Hematopoietic multipotent progenitor cell treated with erythropoietin and hydrocortisone succinate and interleukin-3 and kit ligand, for 8 days (in vitro differentiated cells): ENCODE data around the gene WDR11.
A peak's percentile ranks its signal among the peaks of the same experiment; 100 is the strongest.

ENCODE experiments used
- DNase-seq: peaks from one replicate; pipeline ENCODE4 v3.0.0-alpha.2; 2015

Gene WDR11, protein sequence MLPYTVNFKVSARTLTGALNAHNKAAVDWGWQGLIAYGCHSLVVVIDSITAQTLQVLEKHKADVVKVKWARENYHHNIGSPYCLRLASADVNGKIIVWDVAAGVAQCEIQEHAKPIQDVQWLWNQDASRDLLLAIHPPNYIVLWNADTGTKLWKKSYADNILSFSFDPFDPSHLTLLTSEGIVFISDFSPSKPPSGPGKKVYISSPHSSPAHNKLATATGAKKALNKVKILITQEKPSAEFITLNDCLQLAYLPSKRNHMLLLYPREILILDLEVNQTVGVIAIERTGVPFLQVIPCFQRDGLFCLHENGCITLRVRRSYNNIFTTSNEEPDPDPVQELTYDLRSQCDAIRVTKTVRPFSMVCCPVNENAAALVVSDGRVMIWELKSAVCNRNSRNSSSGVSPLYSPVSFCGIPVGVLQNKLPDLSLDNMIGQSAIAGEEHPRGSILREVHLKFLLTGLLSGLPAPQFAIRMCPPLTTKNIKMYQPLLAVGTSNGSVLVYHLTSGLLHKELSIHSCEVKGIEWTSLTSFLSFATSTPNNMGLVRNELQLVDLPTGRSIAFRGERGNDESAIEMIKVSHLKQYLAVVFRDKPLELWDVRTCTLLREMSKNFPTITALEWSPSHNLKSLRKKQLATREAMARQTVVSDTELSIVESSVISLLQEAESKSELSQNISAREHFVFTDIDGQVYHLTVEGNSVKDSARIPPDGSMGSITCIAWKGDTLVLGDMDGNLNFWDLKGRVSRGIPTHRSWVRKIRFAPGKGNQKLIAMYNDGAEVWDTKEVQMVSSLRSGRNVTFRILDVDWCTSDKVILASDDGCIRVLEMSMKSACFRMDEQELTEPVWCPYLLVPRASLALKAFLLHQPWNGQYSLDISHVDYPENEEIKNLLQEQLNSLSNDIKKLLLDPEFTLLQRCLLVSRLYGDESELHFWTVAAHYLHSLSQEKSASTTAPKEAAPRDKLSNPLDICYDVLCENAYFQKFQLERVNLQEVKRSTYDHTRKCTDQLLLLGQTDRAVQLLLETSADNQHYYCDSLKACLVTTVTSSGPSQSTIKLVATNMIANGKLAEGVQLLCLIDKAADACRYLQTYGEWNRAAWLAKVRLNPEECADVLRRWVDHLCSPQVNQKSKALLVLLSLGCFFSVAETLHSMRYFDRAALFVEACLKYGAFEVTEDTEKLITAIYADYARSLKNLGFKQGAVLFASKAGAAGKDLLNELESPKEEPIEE

DNA sequence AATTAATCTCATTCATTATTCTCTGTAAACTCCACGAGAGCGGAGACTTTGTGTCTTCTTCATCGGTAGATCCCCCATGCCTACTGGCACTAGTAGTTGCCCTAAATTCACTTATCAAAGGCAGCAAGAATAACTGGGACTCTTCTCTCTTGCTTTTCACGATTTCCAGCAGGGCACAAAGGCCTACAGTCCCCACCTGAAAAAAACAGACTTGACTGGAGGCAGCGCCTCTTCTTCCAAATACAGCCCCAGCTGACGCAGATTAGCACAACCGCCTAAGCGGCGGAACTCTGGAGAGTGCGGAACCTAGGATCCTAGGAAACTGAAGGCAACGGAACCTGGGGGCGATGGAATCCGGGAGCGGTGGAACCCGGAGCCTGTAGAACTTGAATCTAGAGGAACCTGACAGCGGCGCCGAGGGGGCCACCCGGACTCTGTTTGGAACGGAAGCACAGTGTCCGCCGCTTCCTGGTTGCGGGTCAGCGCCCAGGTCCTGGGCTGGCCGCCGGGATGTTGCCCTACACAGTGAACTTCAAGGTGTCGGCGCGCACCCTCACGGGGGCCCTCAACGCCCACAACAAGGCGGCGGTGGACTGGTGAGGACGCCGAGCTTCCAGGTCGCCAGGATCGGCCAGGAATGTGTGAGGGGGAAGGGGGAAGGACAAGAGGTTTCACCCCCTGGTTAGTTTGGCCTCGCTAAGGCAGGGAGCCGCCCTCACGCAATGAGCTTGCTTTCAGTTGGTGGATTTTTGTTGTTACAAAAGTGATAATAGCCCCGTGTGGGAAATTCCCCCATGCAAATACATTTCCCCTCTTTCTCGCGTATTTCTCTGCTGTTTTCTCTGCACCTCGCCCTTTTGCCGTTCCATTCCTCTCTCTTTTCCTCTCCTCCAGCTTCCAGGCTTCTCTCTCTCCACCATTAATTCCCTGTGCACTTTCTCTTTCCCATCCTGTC lies at the start of gene WDR11:
Gene WDR11 (plus strand): TSS at position 452 of the 955 bp plus-strand sequence. CDS start 59 bp downstream, at position 511.
- peak; percentile 93 for DNase-seq

DNA sequence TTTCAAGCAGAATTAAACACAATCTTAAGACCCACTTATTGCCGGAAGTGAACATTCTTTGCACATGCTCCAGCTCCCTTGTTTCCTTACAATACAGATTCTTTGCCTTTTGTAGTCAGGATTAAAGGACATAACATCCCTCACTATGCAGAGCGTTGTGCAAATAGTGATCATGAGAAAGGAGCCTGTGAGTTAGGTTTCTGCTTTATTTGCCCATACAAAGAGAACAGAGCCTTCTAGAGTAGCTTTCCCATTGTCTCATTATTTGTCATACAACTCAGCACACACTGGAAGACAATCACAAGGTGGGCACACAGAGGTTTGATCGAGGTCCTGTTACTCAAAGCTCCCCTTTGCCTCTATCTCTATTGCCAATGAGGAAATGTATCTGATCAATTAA lies 48.2 kb upstream of the WDR11 start:
- DNase-seq, result no peak

GRCh38 chr10:120803972-120804371 lies 47.2 kb upstream of the WDR11 start:
- no peak for DNase-seq

DNA sequence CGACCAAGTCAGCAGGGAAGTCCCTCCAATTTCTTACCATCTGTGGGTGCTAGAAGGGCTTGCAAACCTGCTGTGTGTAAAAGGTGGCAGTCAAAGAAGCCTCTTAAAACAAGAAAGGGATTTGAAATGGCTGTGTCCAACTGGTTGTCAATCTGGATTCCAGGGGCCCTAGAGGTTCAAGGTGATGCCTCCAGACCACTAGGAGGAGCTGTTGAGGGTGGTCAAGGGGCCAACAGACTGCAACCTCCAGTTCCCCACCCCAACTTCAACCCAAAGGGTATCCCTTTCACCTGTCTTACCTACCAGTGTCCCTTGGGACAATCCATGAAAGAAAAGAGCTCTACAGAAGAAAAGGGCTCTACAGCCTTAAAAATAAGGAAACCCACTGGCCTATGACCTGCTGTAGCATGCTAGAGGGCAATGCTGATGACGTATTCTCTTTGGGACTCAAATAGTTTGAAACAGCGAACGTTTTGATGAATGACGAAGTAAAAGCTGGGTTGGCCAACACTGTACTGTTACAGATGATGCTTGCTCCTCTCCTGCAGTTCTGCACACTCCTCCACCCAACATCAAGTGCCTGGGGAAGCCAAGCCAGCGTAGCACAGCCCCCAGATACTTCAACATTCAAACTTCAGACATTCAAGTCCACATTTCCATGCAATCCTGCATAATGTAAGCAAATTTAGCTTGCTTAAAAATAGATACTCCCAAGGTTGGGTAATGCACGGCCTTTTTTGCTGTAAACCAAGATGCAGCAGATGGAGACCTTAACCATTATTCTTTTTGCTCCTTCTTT lies 45.9 kb upstream of the WDR11 start:
- no peak for DNase-seq

DNA sequence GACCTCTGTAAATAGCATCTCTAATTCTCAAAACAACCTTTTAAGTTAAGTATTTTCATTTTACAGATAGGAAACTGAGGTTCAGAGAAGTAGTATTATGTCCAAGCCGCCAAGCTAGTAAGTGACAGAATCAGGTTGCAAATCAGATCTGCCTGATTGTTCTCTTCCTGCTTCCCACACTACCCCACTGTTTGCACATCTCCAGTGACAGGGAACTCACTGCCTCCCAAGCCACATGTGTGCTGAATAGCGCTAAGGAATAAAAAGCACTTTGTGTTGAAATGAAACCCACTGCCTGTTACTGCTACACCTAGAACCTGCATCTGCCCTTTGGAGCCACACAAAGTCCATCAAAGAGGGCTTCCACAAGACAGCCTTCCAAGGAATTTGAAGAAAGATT lies 45.1 kb upstream of the WDR11 start:
- no peak for DNase-seq

GRCh38 chr10:120810298-120810697 lies 40.9 kb upstream of the WDR11 start:
- no peak for DNase-seq

GRCh38 chr10:120813085-120813484 lies 38.1 kb upstream of the WDR11 start:
- no peak for DNase-seq

DNA sequence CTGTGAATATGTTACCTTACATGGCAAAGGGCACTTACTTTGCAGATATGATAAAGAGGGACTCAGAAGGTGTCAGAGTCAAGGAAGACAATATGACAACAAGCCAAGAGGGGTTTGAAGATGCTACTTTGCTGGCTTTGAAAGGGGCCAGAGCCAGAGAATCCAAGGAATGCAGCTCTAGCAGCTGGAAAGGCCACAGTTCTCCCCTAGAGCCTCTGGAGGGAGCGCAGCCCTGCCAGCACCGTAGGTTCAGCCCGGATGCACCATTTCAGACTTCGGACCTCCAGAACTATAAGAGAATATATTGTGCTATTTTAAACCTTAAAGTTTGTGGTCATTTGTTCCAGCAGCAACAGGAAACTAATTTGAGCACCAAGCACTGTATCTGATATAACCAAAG lies 32.9 kb upstream of the WDR11 start:
- DNase-seq, result no peak

GRCh38 chr10:120819366-120819765 lies 31.8 kb upstream of the WDR11 start:
- no peak for DNase-seq

DNA sequence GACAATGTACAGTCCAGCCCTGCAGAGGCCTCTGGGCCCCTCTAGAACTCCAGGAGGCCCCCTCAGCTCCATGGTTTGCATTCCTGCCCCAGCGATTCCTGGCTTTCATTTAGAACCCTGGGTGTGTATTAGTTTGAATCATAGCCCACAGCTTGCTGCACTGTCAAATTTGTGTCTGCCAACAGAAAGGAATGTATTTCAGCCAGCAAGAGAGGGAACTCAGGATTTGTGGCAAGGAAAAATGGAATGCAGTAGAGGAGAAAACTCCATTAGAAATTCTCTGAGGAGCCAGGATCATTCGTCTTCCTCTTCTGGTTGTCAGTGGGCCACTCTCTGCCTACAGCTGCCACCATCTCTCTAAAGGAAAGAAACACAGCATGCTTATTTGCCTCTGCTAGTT lies 27.9 kb upstream of the WDR11 start:
- no peak for DNase-seq

- peak; percentile 51 for DNase-seq
Measured at GRCh38 chr10:120824881-120825309, 26.3 kb upstream of the WDR11 start.

DNA sequence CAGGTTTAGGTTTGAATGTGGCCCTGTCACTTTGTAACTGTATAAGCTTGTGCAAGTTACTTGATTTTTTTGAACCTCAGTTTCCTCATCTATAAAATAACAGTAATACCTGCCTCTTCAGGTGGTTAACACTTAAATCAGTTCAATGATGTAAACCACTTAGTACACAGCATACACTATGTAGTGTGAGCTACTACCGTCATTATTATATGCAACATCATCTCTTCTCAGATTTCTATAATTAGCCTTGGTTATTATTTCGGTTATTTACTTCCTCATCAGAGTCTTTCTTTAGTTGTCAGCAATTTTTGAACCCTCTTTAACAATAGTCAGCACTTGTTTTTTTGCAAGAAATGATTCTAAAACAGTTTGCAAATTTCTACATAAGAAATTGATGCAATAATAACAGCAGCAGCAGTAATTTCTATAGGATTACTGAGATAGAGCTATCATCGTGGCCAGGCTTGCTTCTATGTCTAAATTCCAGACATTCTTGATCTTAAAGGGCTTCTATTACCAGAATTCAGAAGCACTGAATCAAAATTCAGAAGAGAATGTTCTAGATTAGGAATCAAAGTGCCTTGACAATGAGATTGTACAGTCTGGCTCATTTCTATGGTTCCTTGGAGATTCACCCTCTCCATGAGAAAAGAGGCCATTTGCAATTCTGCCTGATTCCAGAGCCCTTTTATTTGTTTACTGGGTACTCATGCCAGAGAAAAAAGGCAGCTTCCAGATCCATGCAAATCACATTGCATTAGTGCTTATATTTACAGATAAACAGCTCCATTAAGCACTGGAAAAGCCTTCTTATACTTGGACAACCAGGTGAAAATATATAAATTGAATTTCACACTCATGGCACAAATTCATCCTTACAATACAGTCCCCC lies 25.0 kb upstream of the WDR11 start:
- no peak for DNase-seq

DNA sequence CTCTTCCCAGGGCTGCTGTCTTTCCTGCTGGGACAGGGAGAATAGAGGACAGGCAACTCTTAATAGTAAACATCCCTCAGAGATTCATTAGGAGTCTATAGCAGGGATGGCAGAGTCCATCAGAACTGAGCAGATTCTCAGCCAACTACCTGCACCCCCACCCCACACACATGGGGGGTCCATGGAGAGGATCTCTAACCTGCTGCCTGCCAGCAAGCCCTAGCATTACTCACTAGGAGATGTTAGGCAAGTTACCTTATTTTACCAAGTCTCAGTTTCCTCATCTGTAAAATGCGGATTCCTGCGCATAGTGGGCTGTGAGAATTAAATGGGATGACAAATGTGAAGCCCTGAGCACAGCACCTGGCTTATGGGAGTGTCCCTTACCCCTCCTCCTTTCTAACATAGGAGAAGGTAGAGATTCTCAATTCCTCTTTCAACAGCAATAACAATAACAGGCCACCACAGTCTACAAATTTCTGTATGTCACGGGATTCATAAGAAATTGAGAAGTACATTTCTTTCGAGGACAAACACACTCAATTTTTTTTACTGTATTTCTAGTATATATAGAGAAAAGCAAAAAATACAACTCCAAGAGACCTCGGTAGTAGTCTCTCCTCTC lies 23.8 kb upstream of the WDR11 start:
- DNase-seq, result no peak

GRCh38 chr10:120828763-120829319 lies 22.3 kb upstream of the WDR11 start:
- DNase-seq, result no peak

- DNase-seq, result no peak
Measured at GRCh38 chr10:120832106-120832505, 19.1 kb upstream of the WDR11 start.

DNA sequence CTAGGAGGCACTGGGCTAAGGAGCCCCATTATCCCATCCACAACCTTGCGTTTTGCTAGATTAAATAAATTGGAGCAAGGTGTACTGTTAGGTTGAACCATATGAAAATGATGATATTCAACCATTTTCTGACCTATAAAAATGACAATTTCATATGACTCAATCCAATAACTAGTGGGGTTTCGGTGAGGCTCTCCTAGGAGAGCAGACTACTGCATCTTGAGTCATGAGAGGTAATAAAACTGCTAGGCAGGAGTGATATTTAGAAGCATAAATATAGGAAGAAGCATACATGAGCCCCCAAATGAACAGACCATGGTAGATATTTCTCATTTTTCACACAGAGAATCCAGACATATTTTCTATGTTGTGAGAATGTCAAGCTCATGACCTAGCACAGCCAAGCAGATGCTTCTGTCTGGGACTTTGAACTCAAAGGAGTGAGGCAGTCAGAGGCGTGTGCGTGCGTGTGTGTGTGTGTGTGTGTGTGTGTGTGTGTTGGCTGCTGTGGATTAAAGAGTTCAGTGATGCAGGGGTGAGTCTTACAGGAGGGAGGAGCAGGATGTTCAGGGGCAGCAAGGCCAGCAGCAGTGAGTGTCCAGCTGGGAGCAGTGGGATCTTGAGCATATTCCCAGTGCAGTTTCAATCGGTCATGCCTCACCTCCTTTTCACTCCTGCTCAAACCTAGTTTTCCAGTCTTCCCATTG lies 17.8 kb upstream of the WDR11 start:
- DNase-seq, result no peak

- DNase-seq, result no peak
Measured at GRCh38 chr10:120835603-120836002, 15.6 kb upstream of the WDR11 start.

GRCh38 chr10:120838941-120839340 lies 12.2 kb upstream of the WDR11 start:
- DNase-seq, result no peak
